Measurements from ENCODE around the gene TTC5. TPM values are rescaled to one million over a fixed set of nuclear protein-coding genes. Genes with fewer than 3 reads are reported as not detected.

Gene TTC5, protein sequence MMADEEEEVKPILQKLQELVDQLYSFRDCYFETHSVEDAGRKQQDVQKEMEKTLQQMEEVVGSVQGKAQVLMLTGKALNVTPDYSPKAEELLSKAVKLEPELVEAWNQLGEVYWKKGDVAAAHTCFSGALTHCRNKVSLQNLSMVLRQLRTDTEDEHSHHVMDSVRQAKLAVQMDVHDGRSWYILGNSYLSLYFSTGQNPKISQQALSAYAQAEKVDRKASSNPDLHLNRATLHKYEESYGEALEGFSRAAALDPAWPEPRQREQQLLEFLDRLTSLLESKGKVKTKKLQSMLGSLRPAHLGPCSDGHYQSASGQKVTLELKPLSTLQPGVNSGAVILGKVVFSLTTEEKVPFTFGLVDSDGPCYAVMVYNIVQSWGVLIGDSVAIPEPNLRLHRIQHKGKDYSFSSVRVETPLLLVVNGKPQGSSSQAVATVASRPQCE
- total RNA-seq (15.7 TPM), polyA plus RNA-seq (7.2 TPM)
- long read RNA-seq, donor 1: 0 reads
- long read RNA-seq, donor 2: 0 reads
- long read RNA-seq, donor 3, full-length matches to known transcripts: 8 of 8 reads
- long read RNA-seq, donor 3, partial matches to known transcripts: 0 of 8 reads
- long read RNA-seq, donor 3, other reads (novel, unspliced or antisense): 0 of 8 reads
- long read RNA-seq, donor 4, full-length matches to known transcripts: 2 of 2 reads
- long read RNA-seq, donor 4, partial matches to known transcripts: 0 of 2 reads
- long read RNA-seq, donor 4, other reads (novel, unspliced or antisense): 0 of 2 reads
- long read RNA-seq, donor 5, full-length matches to known transcripts: 11 of 16 reads
- long read RNA-seq, donor 5, partial matches to known transcripts: 5 of 16 reads
- long read RNA-seq, donor 5, other reads (novel, unspliced or antisense): 0 of 16 reads
- long read RNA-seq, donor 6, full-length matches to known transcripts: 10 of 10 reads
- long read RNA-seq, donor 6, partial matches to known transcripts: 0 of 10 reads
- long read RNA-seq, donor 6, other reads (novel, unspliced or antisense): 0 of 10 reads
- long read RNA-seq, donor 7, full-length matches to known transcripts: 2 of 2 reads
- long read RNA-seq, donor 7, partial matches to known transcripts: 0 of 2 reads
- long read RNA-seq, donor 7, other reads (novel, unspliced or antisense): 0 of 2 reads
- long read RNA-seq, donor 8, full-length matches to known transcripts: 1 of 1 reads
- long read RNA-seq, donor 8, partial matches to known transcripts: 0 of 1 reads
- long read RNA-seq, donor 8, other reads (novel, unspliced or antisense): 0 of 1 reads
- long read RNA-seq, donor 9, full-length matches to known transcripts: 2 of 2 reads
- long read RNA-seq, donor 9, partial matches to known transcripts: 0 of 2 reads
- long read RNA-seq, donor 9, other reads (novel, unspliced or antisense): 0 of 2 reads
- long read RNA-seq, donor 10, full-length matches to known transcripts: 4 of 9 reads
- long read RNA-seq, donor 10, partial matches to known transcripts: 5 of 9 reads
- long read RNA-seq, donor 10, other reads (novel, unspliced or antisense): 0 of 9 reads

DNA sequence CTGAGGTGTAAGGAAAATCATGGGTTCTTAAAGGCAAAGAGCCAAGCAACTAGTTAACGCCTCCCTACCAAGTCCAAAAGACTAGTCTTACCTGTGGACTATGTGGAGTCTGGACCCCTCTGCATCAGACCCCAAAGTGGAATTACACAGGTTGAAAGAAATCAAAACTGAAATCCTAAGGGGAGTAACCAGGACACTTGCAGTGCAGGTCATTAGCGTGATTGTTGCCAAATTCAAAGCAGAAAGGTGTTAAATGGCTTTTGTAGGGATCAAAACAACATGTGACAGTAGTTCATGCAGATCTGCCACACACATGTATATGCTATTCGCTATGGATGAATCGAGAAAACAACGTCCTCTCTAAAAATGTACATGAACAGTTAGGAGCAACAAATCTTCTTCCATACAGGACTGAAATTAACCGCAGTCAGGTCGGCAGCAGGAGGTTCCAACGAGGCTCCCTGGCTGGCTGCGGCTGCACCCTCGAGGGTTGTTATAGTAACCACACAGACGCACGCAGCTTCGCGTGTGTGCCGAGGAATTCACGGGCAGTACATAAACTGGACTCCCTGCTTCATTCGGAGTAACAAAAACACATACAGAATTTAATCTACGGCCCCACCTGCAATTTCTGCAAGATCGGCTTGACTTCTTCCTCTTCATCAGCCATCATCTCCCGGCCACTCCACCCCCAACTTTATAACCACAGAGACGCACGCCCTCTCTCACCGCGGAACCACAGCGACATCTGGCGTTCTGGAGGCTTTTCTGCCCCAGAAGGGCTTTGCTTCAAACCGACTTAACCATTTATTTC, at the start of gene TTC5:
TSS of gene TTC5 (minus strand) at position 687 of the 814 bp plus-strand sequence. CDS start at position 673, 14 bp downstream.
- WGBS: under 1% methylated on average over 27 of the region's 27 CpGs
- Histone ChIP-seq H3K36me3 (ENCODE audit: control insufficient read depth in 2 of 2, insufficient read depth in 2 of 2, low read length in 1 of 2) (no peaks in the 10 kb centered on the region), H3K9me3 (ENCODE audit: control insufficient read depth in 2 of 2, insufficient read depth in 1 of 2, low read length in 1 of 2) (no peaks in the 10 kb centered on the region), H3K4me3 (ENCODE audit: low read length in 2 of 2) (peak within 1 kb of the TSS; percentile 76 to 80), H3K4me1 (ENCODE audit: control insufficient read depth in 2 of 2, insufficient read depth in 2 of 2, low read length in 2 of 2) (peaks cover 0 to 2% of the 10 kb centered on the region in 2 donors), H3K27me3 (ENCODE audit: control insufficient read depth in 2 of 2, insufficient read depth in 1 of 2, low read length in 1 of 2) (no peaks in the 10 kb centered on the region), H3K27ac (ENCODE audit: low read depth in 1 of 2, low read length in 1 of 2) (peak within 1 kb of the TSS in 1 of 2 donors; percentile 62)
- peak; percentile 77 to 95 (median 90) for DNase-seq (ENCODE audit: low read depth in 6 of 9, low spot score in 9 of 9)

- Histone ChIP-seq H3K4me3 (ENCODE audit: low read length in 2 of 2) (no peak overlapping the region), H3K27ac (ENCODE audit: low read depth in 1 of 2, low read length in 1 of 2) (no peak overlapping the region), H3K9me3 (ENCODE audit: control insufficient read depth in 2 of 2, insufficient read depth in 1 of 2, low read length in 1 of 2) (no peaks in the 10 kb centered on the region), H3K4me1 (ENCODE audit: control insufficient read depth in 2 of 2, insufficient read depth in 2 of 2, low read length in 2 of 2) (no peaks in the 10 kb centered on the region), H3K36me3 (ENCODE audit: control insufficient read depth in 2 of 2, insufficient read depth in 2 of 2, low read length in 1 of 2) (peaks cover 22 to 26% of the 10 kb centered on the region in 2 donors), H3K27me3 (ENCODE audit: control insufficient read depth in 2 of 2, insufficient read depth in 1 of 2, low read length in 1 of 2) (no peaks in the 10 kb centered on the region)
- no peak for DNase-seq (ENCODE audit: low read depth in 6 of 9, low spot score in 9 of 9)
These were observed 45.1 kb upstream of the TTC5 start for GRCh38 chr14:20350860-20351259.

- no peaks in the 10 kb centered on the region for H3K27me3 ChIP-seq (ENCODE audit: control insufficient read depth in 2 of 2, insufficient read depth in 1 of 2, low read length in 1 of 2)
- no peaks in the 10 kb centered on the region for H3K4me1 ChIP-seq (ENCODE audit: control insufficient read depth in 2 of 2, insufficient read depth in 2 of 2, low read length in 2 of 2)
- WGBS: 99% methylated on average over 2 of the region's 2 CpGs
- no peak for DNase-seq (ENCODE audit: low read depth in 6 of 9, low spot score in 9 of 9)
- no peaks in the 10 kb centered on the region for H3K9me3 ChIP-seq (ENCODE audit: control insufficient read depth in 2 of 2, insufficient read depth in 1 of 2, low read length in 1 of 2)
- no peak overlapping the region for H3K27ac ChIP-seq (ENCODE audit: low read depth in 1 of 2, low read length in 1 of 2)
- H3K36me3 ChIP-seq (ENCODE audit: control insufficient read depth in 2 of 2, insufficient read depth in 2 of 2, low read length in 1 of 2): peaks cover 19 to 22% of the 10 kb centered on the region in 2 donors
- H3K4me3 ChIP-seq (ENCODE audit: low read length in 2 of 2): no peak overlapping the region
These were observed 44.5 kb upstream of the TTC5 start for GRCh38 chr14:20350282-20350681.

DNA sequence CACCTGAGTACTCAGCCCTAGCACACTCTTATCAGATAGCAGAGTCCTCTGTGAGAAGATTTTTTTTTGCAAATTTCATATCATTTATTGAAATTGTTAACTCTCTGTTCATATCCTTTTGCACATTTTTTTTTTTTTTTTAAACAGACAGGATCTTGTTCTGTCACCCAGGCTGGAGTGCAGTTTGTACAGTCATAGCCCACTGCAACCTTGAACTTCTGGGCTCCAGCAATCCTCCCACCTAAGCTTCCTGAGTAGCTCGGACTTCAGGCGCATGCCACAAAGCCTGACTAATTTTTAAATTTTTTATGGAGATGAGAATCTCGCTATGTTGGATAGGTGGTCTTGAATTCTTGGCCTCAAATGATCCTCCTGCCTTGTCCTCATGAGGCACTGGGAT, 42.0 kb upstream of the TTC5 start:
- peaks cover 15 to 19% of the 10 kb centered on the region in 2 donors for H3K36me3 ChIP-seq (ENCODE audit: control insufficient read depth in 2 of 2, insufficient read depth in 2 of 2, low read length in 1 of 2)
- no peak for DNase-seq (ENCODE audit: low read depth in 6 of 9, low spot score in 9 of 9)
- peaks cover 0 to 3% of the 10 kb centered on the region in 2 donors for H3K27me3 ChIP-seq (ENCODE audit: control insufficient read depth in 2 of 2, insufficient read depth in 1 of 2, low read length in 1 of 2)
- H3K4me3 ChIP-seq (ENCODE audit: low read length in 2 of 2): no peak overlapping the region
- H3K4me1 ChIP-seq (ENCODE audit: control insufficient read depth in 2 of 2, insufficient read depth in 2 of 2, low read length in 2 of 2): peaks cover 0 to 4% of the 10 kb centered on the region in 2 donors
- H3K9me3 ChIP-seq (ENCODE audit: control insufficient read depth in 2 of 2, insufficient read depth in 1 of 2, low read length in 1 of 2): no peaks in the 10 kb centered on the region
- H3K27ac ChIP-seq (ENCODE audit: low read depth in 1 of 2, low read length in 1 of 2): no peak overlapping the region
- 98% methylated on average over 3 of the region's 3 CpGs for WGBS

- no peak for DNase-seq (ENCODE audit: low read depth in 6 of 9, low spot score in 9 of 9)
- Histone ChIP-seq H3K9me3 (ENCODE audit: control insufficient read depth in 2 of 2, insufficient read depth in 1 of 2, low read length in 1 of 2) (no peaks in the 10 kb centered on the region), H3K4me3 (ENCODE audit: low read length in 2 of 2) (no peak overlapping the region), H3K36me3 (ENCODE audit: control insufficient read depth in 2 of 2, insufficient read depth in 2 of 2, low read length in 1 of 2) (peaks cover 11 to 14% of the 10 kb centered on the region in 2 donors), H3K27ac (ENCODE audit: low read depth in 1 of 2, low read length in 1 of 2) (no peak overlapping the region), H3K27me3 (ENCODE audit: control insufficient read depth in 2 of 2, insufficient read depth in 1 of 2, low read length in 1 of 2) (peaks cover 0 to 3% of the 10 kb centered on the region in 2 donors), H3K4me1 (ENCODE audit: control insufficient read depth in 2 of 2, insufficient read depth in 2 of 2, low read length in 2 of 2) (peaks cover 0 to 4% of the 10 kb centered on the region in 2 donors)
- WGBS: 100% methylated on average over 1 of the region's 1 CpG
These were observed 41.0 kb upstream of the TTC5 start for GRCh38 chr14:20346713-20347112.

DNA sequence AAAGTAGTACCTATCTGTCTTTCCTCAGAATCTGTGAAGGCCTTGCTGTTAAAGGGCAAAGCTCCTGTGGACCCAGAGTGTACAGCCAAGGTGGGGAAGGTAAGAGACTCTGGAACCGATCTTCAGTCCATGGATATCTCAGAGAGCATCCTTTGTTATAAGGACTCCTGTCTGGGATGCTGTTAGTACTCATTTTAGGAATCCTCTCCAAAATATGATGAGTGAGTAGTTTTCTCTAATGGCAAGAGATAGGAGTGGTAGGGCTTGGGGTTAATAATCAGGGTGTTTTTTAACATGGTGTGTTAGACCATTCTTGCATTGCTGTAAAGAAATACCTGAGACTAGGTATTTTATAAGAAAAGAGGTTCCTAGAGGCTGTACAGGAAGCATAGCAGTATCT, 39.6 kb upstream of the TTC5 start:
- Histone ChIP-seq H3K27ac (ENCODE audit: low read depth in 1 of 2, low read length in 1 of 2) (no peak overlapping the region), H3K27me3 (ENCODE audit: control insufficient read depth in 2 of 2, insufficient read depth in 1 of 2, low read length in 1 of 2) (peaks cover 0 to 4% of the 10 kb centered on the region in 2 donors), H3K36me3 (ENCODE audit: control insufficient read depth in 2 of 2, insufficient read depth in 2 of 2, low read length in 1 of 2) (peaks cover 6 to 8% of the 10 kb centered on the region in 2 donors), H3K4me1 (ENCODE audit: control insufficient read depth in 2 of 2, insufficient read depth in 2 of 2, low read length in 2 of 2) (peaks cover 0 to 4% of the 10 kb centered on the region in 2 donors), H3K4me3 (ENCODE audit: low read length in 2 of 2) (no peak overlapping the region), H3K9me3 (ENCODE audit: control insufficient read depth in 2 of 2, insufficient read depth in 1 of 2, low read length in 1 of 2) (no peaks in the 10 kb centered on the region)
- no peak for DNase-seq (ENCODE audit: low read depth in 6 of 9, low spot score in 9 of 9)
- WGBS: 95% methylated on average over 1 of the region's 1 CpG

- H3K27me3 ChIP-seq (ENCODE audit: control insufficient read depth in 2 of 2, insufficient read depth in 1 of 2, low read length in 1 of 2): peaks cover 0 to 6% of the 10 kb centered on the region in 2 donors
- H3K36me3 ChIP-seq (ENCODE audit: control insufficient read depth in 2 of 2, insufficient read depth in 2 of 2, low read length in 1 of 2): peaks cover 3 to 5% of the 10 kb centered on the region in 2 donors
- H3K4me3 ChIP-seq (ENCODE audit: low read length in 2 of 2): peak overlapping the region; percentile 67 to 93
- 4% methylated on average over 3 of the region's 3 CpGs for WGBS
- peaks cover 0 to 4% of the 10 kb centered on the region in 2 donors for H3K4me1 ChIP-seq (ENCODE audit: control insufficient read depth in 2 of 2, insufficient read depth in 2 of 2, low read length in 2 of 2)
- H3K27ac ChIP-seq (ENCODE audit: low read depth in 1 of 2, low read length in 1 of 2): peak overlapping the region; percentile 89 to 92
- H3K9me3 ChIP-seq (ENCODE audit: control insufficient read depth in 2 of 2, insufficient read depth in 1 of 2, low read length in 1 of 2): no peaks in the 10 kb centered on the region
- no peak for DNase-seq (ENCODE audit: low read depth in 6 of 9, low spot score in 9 of 9)
These were observed 38.1 kb upstream of the TTC5 start for GRCh38 chr14:20343862-20344220.

Data from thymus (tissue), 14 donors.